ENCODE results near the gene COPZ2. TPM values are rescaled to one million over a fixed set of nuclear protein-coding genes. Genes with fewer than 3 reads are reported as not detected.
A peak's percentile ranks its signal among the peaks of the same experiment; 100 is the strongest.

COPZ2 gene
- total RNA-seq, 4 donors from 2014 or later = 9.7 to 17.2 (median 12.5) TPM

DNA sequence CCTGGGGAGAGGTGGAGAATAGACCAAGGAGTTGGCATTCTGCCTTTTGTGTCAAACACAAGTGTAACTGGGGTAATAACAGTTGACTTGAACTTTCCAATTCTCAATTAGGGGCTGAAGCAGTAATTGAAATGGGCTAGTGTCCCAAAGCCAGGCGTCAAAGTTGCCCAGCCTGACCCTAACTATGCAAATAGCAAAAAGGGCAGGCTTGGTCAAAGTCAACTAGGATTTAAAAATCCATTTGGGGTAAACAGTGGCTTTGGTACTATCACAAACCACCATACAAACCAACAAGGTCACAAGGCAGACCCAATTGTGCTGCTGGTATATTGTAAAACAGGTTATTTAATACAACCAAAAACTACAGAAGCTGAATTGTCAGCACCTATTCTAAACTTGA is 28.6 kb upstream of the COPZ2 start:
- 43% methylated on average over 1 of the region's 1 CpG for WGBS
- no peak overlapping the region for H3K4me3 ChIP-seq
- H3K27me3 ChIP-seq = no peaks in the 10 kb centered on the region
- H3K36me3 ChIP-seq = peaks cover 63% of the 10 kb centered on the region
- H3K9me3 ChIP-seq = no peaks in the 10 kb centered on the region
- peaks cover 37% of the 10 kb centered on the region for H3K4me1 ChIP-seq
- no peak for TF ChIP-seq EP300 (IDR thresholded peaks at IDR 0.05)
- TF ChIP-seq POLR2A (IDR thresholded peaks at IDR 0.05) = no peak
- no peak for TF ChIP-seq POLR2AphosphoS5 (IDR thresholded peaks at IDR 0.05)
- TF ChIP-seq, protein P1, sequence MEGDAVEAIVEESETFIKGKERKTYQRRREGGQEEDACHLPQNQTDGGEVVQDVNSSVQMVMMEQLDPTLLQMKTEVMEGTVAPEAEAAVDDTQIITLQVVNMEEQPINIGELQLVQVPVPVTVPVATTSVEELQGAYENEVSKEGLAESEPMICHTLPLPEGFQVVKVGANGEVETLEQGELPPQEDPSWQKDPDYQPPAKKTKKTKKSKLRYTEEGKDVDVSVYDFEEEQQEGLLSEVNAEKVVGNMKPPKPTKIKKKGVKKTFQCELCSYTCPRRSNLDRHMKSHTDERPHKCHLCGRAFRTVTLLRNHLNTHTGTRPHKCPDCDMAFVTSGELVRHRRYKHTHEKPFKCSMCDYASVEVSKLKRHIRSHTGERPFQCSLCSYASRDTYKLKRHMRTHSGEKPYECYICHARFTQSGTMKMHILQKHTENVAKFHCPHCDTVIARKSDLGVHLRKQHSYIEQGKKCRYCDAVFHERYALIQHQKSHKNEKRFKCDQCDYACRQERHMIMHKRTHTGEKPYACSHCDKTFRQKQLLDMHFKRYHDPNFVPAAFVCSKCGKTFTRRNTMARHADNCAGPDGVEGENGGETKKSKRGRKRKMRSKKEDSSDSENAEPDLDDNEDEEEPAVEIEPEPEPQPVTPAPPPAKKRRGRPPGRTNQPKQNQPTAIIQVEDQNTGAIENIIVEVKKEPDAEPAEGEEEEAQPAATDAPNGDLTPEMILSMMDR (IDR thresholded peaks at IDR 0.05) = no peak
- no peak overlapping the region for H3K27ac ChIP-seq
- no peak for DNase-seq (ENCODE audit: low spot score in 2 of 2)

DNA sequence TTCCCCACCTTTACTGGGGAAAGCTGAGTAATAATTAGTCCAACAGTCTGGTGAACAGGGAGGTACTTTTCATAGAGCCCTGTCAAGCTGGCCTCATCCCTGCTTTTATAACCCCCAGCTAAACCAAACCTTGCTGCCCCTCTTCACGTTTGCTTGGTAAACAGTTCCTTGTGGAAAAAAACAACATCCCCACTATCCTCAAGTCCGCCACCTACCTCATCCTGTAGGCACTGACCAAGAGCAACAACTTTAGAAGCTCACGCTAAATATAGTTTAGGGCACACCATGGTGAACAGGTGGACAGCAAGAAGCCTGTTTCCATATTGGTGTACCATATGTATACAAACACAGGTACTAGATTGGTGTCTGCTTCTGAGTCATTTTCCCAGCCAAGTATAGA is 27.0 kb upstream of the COPZ2 start:
- no peak overlapping the region for H3K4me3 ChIP-seq
- peaks cover 47% of the 10 kb centered on the region for H3K4me1 ChIP-seq
- no peaks in the 10 kb centered on the region for H3K9me3 ChIP-seq
- H3K27me3 ChIP-seq = no peaks in the 10 kb centered on the region
- TF ChIP-seq, protein P1 (IDR thresholded peaks at IDR 0.05) = no peak
- no peak for TF ChIP-seq EP300 (IDR thresholded peaks at IDR 0.05)
- no peak for TF ChIP-seq POLR2AphosphoS5 (IDR thresholded peaks at IDR 0.05)
- TF ChIP-seq POLR2A (IDR thresholded peaks at IDR 0.05) = no peak
- WGBS = 92% methylated on average over 3 of the region's 3 CpGs
- DNase-seq (ENCODE audit: low spot score in 2 of 2) = no peak
- peaks cover 68% of the 10 kb centered on the region for H3K36me3 ChIP-seq
- H3K27ac ChIP-seq = peak overlapping the region; percentile 23

DNA sequence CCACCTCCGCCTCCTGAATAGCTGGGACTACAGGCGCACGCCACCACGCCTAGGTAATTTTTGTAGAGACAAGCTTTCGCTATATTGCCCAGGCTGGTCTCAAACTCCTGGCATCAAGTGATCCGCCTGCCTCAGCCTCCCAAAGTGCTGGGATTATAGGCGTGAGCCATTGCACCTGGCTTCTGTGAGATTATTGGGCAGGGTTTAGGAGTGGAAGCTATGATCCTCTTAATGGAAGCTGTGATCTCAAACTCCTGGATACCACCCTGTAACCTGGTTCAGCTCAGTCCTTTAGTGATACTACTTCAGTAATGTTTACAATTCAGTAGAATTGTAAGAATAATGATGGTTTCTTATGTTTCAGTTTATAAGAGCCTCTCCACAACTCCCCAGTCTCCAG is 24.7 kb upstream of the COPZ2 start:
- 88% methylated on average over 7 of the region's 7 CpGs for WGBS
- no peak for TF ChIP-seq POLR2A (IDR thresholded peaks at IDR 0.05)
- TF ChIP-seq POLR2AphosphoS5 (IDR thresholded peaks at IDR 0.05) = no peak
- no peak for TF ChIP-seq EP300 (IDR thresholded peaks at IDR 0.05)
- TF ChIP-seq, protein P1 (IDR thresholded peaks at IDR 0.05) = no peak
- peaks cover 76% of the 10 kb centered on the region for H3K36me3 ChIP-seq
- H3K4me3 ChIP-seq = no peak overlapping the region
- no peak overlapping the region for H3K27ac ChIP-seq
- H3K4me1 ChIP-seq = peaks cover 52% of the 10 kb centered on the region
- H3K9me3 ChIP-seq = no peaks in the 10 kb centered on the region
- H3K27me3 ChIP-seq = no peaks in the 10 kb centered on the region
- no peak for DNase-seq (ENCODE audit: low spot score in 2 of 2)

DNA sequence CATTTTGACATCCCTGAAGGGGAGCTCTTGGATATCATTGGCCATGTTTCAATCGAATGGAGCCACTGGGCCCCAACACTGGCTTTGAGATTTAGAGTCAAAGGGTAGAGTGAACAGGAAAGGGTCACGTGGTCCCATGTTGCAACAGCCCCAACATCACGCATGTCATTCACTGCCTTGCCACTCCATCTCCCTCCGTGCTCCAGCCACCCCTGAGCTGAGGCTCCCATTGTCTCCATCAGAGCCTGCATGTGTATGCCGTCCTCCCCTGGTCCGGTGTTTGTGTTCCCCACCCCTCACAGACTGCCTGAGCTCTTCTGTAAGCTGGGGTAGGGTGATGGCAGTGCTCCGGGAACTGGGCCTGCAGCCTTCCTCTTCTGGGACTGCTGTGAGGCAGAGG is 22.7 kb upstream of the COPZ2 start:
- Histone ChIP-seq H3K4me3 (no peak overlapping the region), H3K27ac (no peak overlapping the region), H3K27me3 (no peaks in the 10 kb centered on the region), H3K4me1 (peaks cover 54% of the 10 kb centered on the region), H3K9me3 (no peaks in the 10 kb centered on the region), H3K36me3 (peaks cover 86% of the 10 kb centered on the region)
- DNase-seq (ENCODE audit: low spot score in 2 of 2) = no peak
- TF ChIP-seq EP300 (IDR thresholded peaks at IDR 0.05) (no peak), POLR2A (IDR thresholded peaks at IDR 0.05) (no peak), POLR2AphosphoS5 (IDR thresholded peaks at IDR 0.05) (no peak)
- TF ChIP-seq, protein P1 (IDR thresholded peaks at IDR 0.05) = no peak
- WGBS = 59% methylated on average over 7 of the region's 7 CpGs

DNA sequence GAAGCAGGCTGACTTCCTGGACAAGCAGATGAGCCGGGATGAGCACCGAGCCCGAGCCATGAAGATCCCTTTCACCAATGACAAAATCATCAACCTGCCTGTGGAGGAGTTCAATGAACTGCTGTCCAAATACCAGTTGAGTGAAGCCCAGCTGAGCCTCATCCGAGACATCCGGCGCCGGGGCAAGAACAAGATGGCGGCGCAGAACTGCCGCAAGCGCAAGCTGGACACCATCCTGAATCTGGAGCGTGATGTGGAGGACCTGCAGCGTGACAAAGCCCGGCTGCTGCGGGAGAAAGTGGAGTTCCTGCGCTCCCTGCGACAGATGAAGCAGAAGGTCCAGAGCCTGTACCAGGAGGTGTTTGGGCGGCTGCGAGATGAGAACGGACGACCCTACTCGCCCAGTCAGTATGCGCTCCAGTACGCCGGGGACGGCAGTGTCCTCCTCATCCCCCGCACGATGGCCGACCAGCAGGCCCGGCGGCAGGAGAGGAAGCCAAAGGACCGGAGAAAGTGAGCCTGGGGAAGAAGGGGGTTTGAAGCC is 21.6 kb upstream of the COPZ2 start:
- WGBS = 92% methylated on average over 32 of the region's 32 CpGs
- Histone ChIP-seq H3K9me3 (no peaks in the 10 kb centered on the region), H3K4me1 (peaks cover 59% of the 10 kb centered on the region), H3K36me3 (peaks cover 80% of the 10 kb centered on the region), H3K4me3 (no peak overlapping the region), H3K27ac (no peak overlapping the region), H3K27me3 (no peaks in the 10 kb centered on the region)
- TF ChIP-seq POLR2AphosphoS5 (IDR thresholded peaks at IDR 0.05) (no peak), EP300 (IDR thresholded peaks at IDR 0.05) (no peak)
- TF ChIP-seq, protein P1 (IDR thresholded peaks at IDR 0.05) = no peak
- no peak for DNase-seq (ENCODE audit: low spot score in 2 of 2)

All from suprapubic skin (tissue), 4 donors.